IMR-90 (cell line): ENCODE results near the gene RCBTB2. TPM values are rescaled to one million over a fixed set of nuclear protein-coding genes. Genes with fewer than 3 reads are reported as not detected.

ENCODE experiments used
- ATAC-seq: fragments of 200-7000 bp; cut with Tn5 transposase; 2 replicates; pipeline ENCODE4 v1.9.1; 2020; ENCODE audit warnings: low read depth, mild to moderate bottlenecking, moderate library complexity
- BruUV-seq: library from RNA; stranded (reverse); fragments of 400-500 nt; replicated peaks from 2 replicates; lab custom pipeline; 2021; lab: Mats Ljungman, UMichigan
- CTCF ChIA-PET: fragments of 300-600 bp; formaldehyde crosslinking; extraction: SDS; loops from one replicate; lab custom pipeline; 2021; ENCODE audit warnings: antibody characterized with exemption; lab: Yijun Ruan, JAX
- POLR2A ChIA-PET: fragments of 300-600 bp; sonication (Branson Sonifier 250); formaldehyde crosslinking; loops from one replicate; lab custom pipeline; 2022; ENCODE audit warnings: antibody characterized with exemption; ENCODE audit not compliant: unreplicated experiment; lab: Charles Lee
- DNase-seq: peaks from one replicate; pipeline ENCODE4 v3.0.0; 2013
- H2AFZ ChIP-seq: replicated peaks from 2 replicates; pipeline ENCODE3; 2013; ENCODE audit warnings: low read length, mild to moderate bottlenecking; ENCODE audit not compliant: poor library complexity
- H2AK5ac ChIP-seq: 2 replicates; pipeline ENCODE4 v1.6.1; 2013; ENCODE audit warnings: low read depth, low read length, inconsistent platforms
- H2AK9ac ChIP-seq: replicated peaks from 2 replicates; pipeline ENCODE3; 2013; ENCODE audit warnings: mild to moderate bottlenecking, low read depth, low read length, moderate library complexity; ENCODE audit not compliant: poor library complexity
- H2BK120ac ChIP-seq: 2 replicates; pipeline ENCODE4 v1.6.1; 2013; ENCODE audit warnings: low read depth, low read length, inconsistent platforms
- H2BK15ac ChIP-seq: 3 replicates; pipeline ENCODE4 v1.6.1; 2013; ENCODE audit warnings: low read depth, low read length, inconsistent platforms
- H2BK20ac ChIP-seq: 2 replicates; pipeline ENCODE4 v1.6.1; 2013; ENCODE audit warnings: low read depth, mild to moderate bottlenecking, inconsistent platforms, low read length, moderate library complexity
- H2BK5ac ChIP-seq: 2 replicates; pipeline ENCODE4 v1.6.1; 2013; ENCODE audit warnings: mild to moderate bottlenecking, low read depth, low read length, inconsistent platforms; ENCODE audit not compliant: poor library complexity, severe bottlenecking
- H3K14ac ChIP-seq: replicated peaks from 2 replicates; pipeline ENCODE4 v1.6.1; 2013; ENCODE audit warnings: low read depth, low read length, inconsistent platforms
- H3K18ac ChIP-seq: 2 replicates; pipeline ENCODE4 v1.6.1; 2013; ENCODE audit warnings: low read depth, low read length, control low read depth
- H3K23ac ChIP-seq: 2 replicates; pipeline ENCODE4 v1.6.1; 2013; ENCODE audit warnings: low read depth, low read length, inconsistent platforms
- H3K27ac ChIP-seq: 2 replicates; pipeline ENCODE4 v1.5.1; 2013; ENCODE audit warnings: mild to moderate bottlenecking, control low read depth, low read length; ENCODE audit not compliant: insufficient read depth
- H3K27me3 ChIP-seq: 2 replicates; pipeline ENCODE4 v1.6.1; 2013; ENCODE audit warnings: low read length; ENCODE audit not compliant: control insufficient read depth, insufficient read depth
- H3K36me3 ChIP-seq: 2 replicates; pipeline ENCODE4 v1.6.1; 2013; ENCODE audit warnings: low read length, mixed read lengths; ENCODE audit not compliant: control insufficient read depth, insufficient read depth
- H3K4ac ChIP-seq: 2 replicates; pipeline ENCODE4 v1.6.1; 2013; ENCODE audit warnings: low read depth, low read length, inconsistent platforms
- H3K4me1 ChIP-seq: 2 replicates; pipeline ENCODE4 v1.6.1; 2013; ENCODE audit warnings: low read length, mixed read lengths; ENCODE audit not compliant: control insufficient read depth, insufficient read depth
- H3K4me2 ChIP-seq: 2 replicates; pipeline ENCODE4 v1.6.1; 2013; ENCODE audit warnings: low read depth, mild to moderate bottlenecking, control low read depth, low read length, moderate library complexity
- H3K4me3 ChIP-seq: 2 replicates; pipeline ENCODE4 v1.5.1; 2013; ENCODE audit warnings: low read depth, mild to moderate bottlenecking, control low read depth, low read length, moderate library complexity; ENCODE audit not compliant: insufficient read depth
- H3K56ac ChIP-seq: 2 replicates; pipeline ENCODE4 v1.6.1; 2013; ENCODE audit warnings: low read length, inconsistent platforms; ENCODE audit not compliant: insufficient read depth; ENCODE audit errors: extremely low read depth
- H3K79me1 ChIP-seq, 2 experiments: 2 replicates each; pipeline ENCODE4 v1.6.1; 2013; ENCODE audit warnings: low read length in 2 of 2, inconsistent platforms in 1 of 2, low read depth in 1 of 2
- H3K9ac ChIP-seq: 2 replicates; pipeline ENCODE4 v1.6.1; 2013; ENCODE audit warnings: low read depth, low read length, control low read depth
- H3K9me1 ChIP-seq: 2 replicates; pipeline ENCODE4 v1.6.1; 2013; ENCODE audit warnings: low read length, inconsistent platforms; ENCODE audit not compliant: insufficient read depth
- H3K9me3 ChIP-seq: 2 replicates; pipeline ENCODE4 v1.6.1; 2013; ENCODE audit warnings: low read length; ENCODE audit not compliant: control insufficient read depth, insufficient read depth
- H4K20me1 ChIP-seq: 2 replicates; pipeline ENCODE4 v1.6.1; 2013; ENCODE audit warnings: low read length, inconsistent platforms; ENCODE audit not compliant: insufficient read depth
- H4K5ac ChIP-seq: 2 replicates; pipeline ENCODE4 v1.6.1; 2013; ENCODE audit warnings: mild to moderate bottlenecking, low read depth, low read length, control low read depth
- H4K8ac ChIP-seq, 2 experiments: 2 replicates each; pipeline ENCODE4 v1.6.1; 2013; ENCODE audit warnings: low read depth in 2 of 2, low read length in 2 of 2, control low read depth in 1 of 2, inconsistent platforms in 1 of 2
- H4K91ac ChIP-seq: 2 replicates; pipeline ENCODE4 v1.6.1; 2013; ENCODE audit warnings: low read depth, low read length, inconsistent platforms; ENCODE audit not compliant: insufficient read depth
- FOS ChIP-seq: fragments of 150-350 bp; IDR thresholded peaks from 2 replicates; pipeline ENCODE4 v1.6.1; 2016; ENCODE audit warnings: low read depth, low read length
- MXI1 ChIP-seq: IDR thresholded peaks from 2 replicates; pipeline ENCODE4 v1.6.1; 2012; ENCODE audit warnings: low read depth, mild to moderate bottlenecking, low read length, moderate library complexity, borderline replicate concordance
- RFX5 ChIP-seq: IDR thresholded peaks from 2 replicates; pipeline ENCODE4 v1.8.0; 2012; ENCODE audit warnings: low read depth, mild to moderate bottlenecking, low read length, moderate library complexity
- WGBS, 2 experiments: methylation state at CpG; one replicate each; pipeline versions ENCODE4 v1.1.5 to v1.1.7; 2013; ENCODE audit warnings: missing lambda C conversion rate in 2 of 2; ENCODE audit not compliant: insufficient read length in 1 of 2; ENCODE audit errors: extremely low coverage in 2 of 2; 5-methylcytosine and 5-hydroxymethylcytosine counted together
- dilution Hi-C: fragments of 300-500 bp; cut with HindIII; formaldehyde crosslinking; loops from one replicate; pipeline ENCODE4 v1.14.3; 2018; ENCODE audit warnings: low sequenced_read_pairs; ENCODE audit not compliant: unreplicated experiment
- in situ Hi-C: fragments of 300-500 bp; cut with MboI; formaldehyde crosslinking; loops from 3 replicates; pipeline ENCODE4 v1.14.3; 2019; ENCODE audit warnings: low sequenced_read_pairs, inconsistent platforms, mixed read lengths
- intact Hi-C: fragments of 100-400 bp; cut with micrococcal nuclease; formaldehyde crosslinking; loops from 2 replicates; pipeline ENCODE4 v1.10.0; 2022
- polyA plus RNA-seq, 3 experiments: library from polyadenylated mRNA; depleted of rRNA; stranded (reverse); fragments of >200 nt; gene quantifications; 2 replicates each; pipeline ENCODE4 v1.2.3, GENCODE V29; 2012; ENCODE audit warnings: low replicate concordance in 1 of 3
- total RNA-seq: library from RNA; depleted of rRNA; stranded (reverse); fragments of >200 nt; gene quantifications from 2 replicates; pipeline ENCODE4 v1.2.3, GENCODE V29; 2012
- TF ChIP-seq, protein P1 (sequence below): fragments of 150-350 bp; IDR thresholded peaks from 2 replicates; pipeline ENCODE4 v1.6.1; 2017; ENCODE audit warnings: mild to moderate bottlenecking, antibody characterized with exemption, low read length, low read depth
- TF ChIP-seq, protein P2 (sequence below): fragments of 150-350 bp; IDR thresholded peaks from 2 replicates; pipeline ENCODE4 v1.6.1; 2016; ENCODE audit warnings: low read depth, mild to moderate bottlenecking, low read length, moderate library complexity, borderline replicate concordance

Gene RCBTB2
- total and polyA plus RNA-seq, 2 of the 4 experiments (the other 2 are of a cell fraction): 4.0 to 5.2 TPM

DNA sequence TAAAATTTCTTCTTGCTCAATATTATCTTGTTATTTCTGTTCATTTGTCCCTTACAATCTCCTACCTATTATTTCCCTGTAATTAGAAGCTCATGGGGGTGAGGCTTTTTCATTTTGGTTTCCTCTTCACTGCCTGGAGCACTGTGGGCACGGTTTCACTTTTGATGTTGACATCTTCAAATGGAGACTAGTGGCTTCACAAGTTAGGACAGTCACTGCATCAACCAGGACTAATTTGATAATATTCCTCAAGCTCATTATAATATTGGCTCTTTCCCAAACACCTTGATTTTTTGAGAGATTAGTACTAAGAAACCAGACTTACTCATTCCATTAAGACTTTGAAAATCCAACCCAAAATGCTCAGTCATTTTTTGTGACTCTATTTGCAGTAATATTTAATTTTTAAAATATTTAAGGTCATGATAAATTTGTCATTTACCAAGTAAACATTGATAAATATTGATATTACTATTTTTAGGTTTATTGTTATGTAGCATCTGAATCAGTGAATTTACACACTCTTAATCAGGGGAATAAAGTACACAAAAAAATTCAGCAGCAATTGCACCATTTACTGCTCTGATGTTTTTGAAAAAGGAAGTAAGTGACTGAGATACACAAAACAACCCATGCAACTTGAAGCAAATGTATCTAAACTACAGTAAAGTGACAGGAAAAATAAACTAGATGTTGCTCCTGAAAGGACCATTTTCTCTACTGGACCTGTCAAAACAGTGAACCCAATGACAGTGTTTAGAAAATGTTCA lies 28.8 kb upstream of the RCBTB2 start:
- H3K9me1 ChIP-seq: no peaks in the 10 kb centered on the region
- H4K5ac ChIP-seq: no peak overlapping the region
- POLR2A ChIA-PET: no interaction called here
- H2BK5ac ChIP-seq: no peak overlapping the region
- no peak overlapping the region; the same call in 1 of the 2 replicates for H3K18ac ChIP-seq
- no peak overlapping the region for H2AFZ ChIP-seq
- H2BK15ac ChIP-seq: no peak overlapping the region
- no peak overlapping the region for H3K4ac ChIP-seq
- H4K8ac ChIP-seq: no peak overlapping the region
- H3K79me1 ChIP-seq: no peaks in the 10 kb centered on the region
- H3K14ac ChIP-seq: no peak overlapping the region
- H3K4me2 ChIP-seq: no peak overlapping the region; the same call in 1 of the 2 replicates
- no peak overlapping the region for H2AK5ac ChIP-seq
- no peak overlapping the region for H3K4me3 ChIP-seq
- no peaks in the 10 kb centered on the region for H3K27me3 ChIP-seq
- H3K9ac ChIP-seq: no peak overlapping the region
- no CpG with 5 or more reads among the region's 1 CpG for WGBS, 2 experiments
- no peak overlapping the region for H3K56ac ChIP-seq
- no peaks in the 10 kb centered on the region for H3K9me3 ChIP-seq
- no peak for ATAC-seq
- no peak overlapping the region for H3K23ac ChIP-seq
- H2BK20ac ChIP-seq: no peak overlapping the region
- TF ChIP-seq, protein P1, sequence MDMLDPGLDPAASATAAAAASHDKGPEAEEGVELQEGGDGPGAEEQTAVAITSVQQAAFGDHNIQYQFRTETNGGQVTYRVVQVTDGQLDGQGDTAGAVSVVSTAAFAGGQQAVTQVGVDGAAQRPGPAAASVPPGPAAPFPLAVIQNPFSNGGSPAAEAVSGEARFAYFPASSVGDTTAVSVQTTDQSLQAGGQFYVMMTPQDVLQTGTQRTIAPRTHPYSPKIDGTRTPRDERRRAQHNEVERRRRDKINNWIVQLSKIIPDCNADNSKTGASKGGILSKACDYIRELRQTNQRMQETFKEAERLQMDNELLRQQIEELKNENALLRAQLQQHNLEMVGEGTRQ: no peak
- TF ChIP-seq MXI1: no peak
- TF ChIP-seq FOS: no peak
- TF ChIP-seq, protein P2, sequence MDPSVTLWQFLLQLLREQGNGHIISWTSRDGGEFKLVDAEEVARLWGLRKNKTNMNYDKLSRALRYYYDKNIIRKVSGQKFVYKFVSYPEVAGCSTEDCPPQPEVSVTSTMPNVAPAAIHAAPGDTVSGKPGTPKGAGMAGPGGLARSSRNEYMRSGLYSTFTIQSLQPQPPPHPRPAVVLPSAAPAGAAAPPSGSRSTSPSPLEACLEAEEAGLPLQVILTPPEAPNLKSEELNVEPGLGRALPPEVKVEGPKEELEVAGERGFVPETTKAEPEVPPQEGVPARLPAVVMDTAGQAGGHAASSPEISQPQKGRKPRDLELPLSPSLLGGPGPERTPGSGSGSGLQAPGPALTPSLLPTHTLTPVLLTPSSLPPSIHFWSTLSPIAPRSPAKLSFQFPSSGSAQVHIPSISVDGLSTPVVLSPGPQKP: no peak
- TF ChIP-seq RFX5: no peak
- intact Hi-C loops: no loop called here
- no peak overlapping the region for H2AK9ac ChIP-seq
- DNase-seq: no peak
- no peak overlapping the region for H2BK120ac ChIP-seq
- H3K4me1 ChIP-seq: no peaks in the 10 kb centered on the region
- no peaks in the 10 kb centered on the region for H3K36me3 ChIP-seq
- H4K91ac ChIP-seq: no peak overlapping the region
- dilution Hi-C loops: no loop called here
- no peaks in the 10 kb centered on the region for H4K20me1 ChIP-seq
- CTCF ChIA-PET: no interaction called here
- BruUV-seq: no TSS peak
- no peak overlapping the region for H3K27ac ChIP-seq
- in situ Hi-C loops: no loop called here
